ENCODE measurements around the gene UBE4B.
"Not testable (repeated sequence)": the region's sequence is repeated elsewhere in the genome, so short reads cannot be mapped to it uniquely, and the experiment has no call there.

UBE4B gene

GRCh38 chr1:10220200-10220599 is 187.4 kb downstream of the UBE4B start:
- no peak for TF ChIP-seq CTCF (IDR thresholded peaks at IDR 0.05; ENCODE audit: low read depth, low read length)
- no peak for DNase-seq (ENCODE audit: extremely low read depth, low read depth)

GRCh38 chr1:10220657-10221056 is 187.9 kb downstream of the UBE4B start:
- DNase-seq (ENCODE audit: extremely low read depth, low read depth), result not testable (repeated sequence)

GRCh38 chr1:10225573-10225972 is 192.8 kb downstream of the UBE4B start:
- TF ChIP-seq CTCF (IDR thresholded peaks at IDR 0.05; ENCODE audit: low read depth, low read length), result no peak
- no peak for DNase-seq (ENCODE audit: extremely low read depth, low read depth)

GRCh38 chr1:10228528-10228927 is 195.8 kb downstream of the UBE4B start:
- TF ChIP-seq CTCF (IDR thresholded peaks at IDR 0.05; ENCODE audit: low read depth, low read length), result no peak
- DNase-seq (ENCODE audit: extremely low read depth, low read depth), result no peak

- no peak for TF ChIP-seq CTCF (IDR thresholded peaks at IDR 0.05; ENCODE audit: low read depth, low read length)
These were observed 197.1 kb downstream of the UBE4B start for GRCh38 chr1:10229903-10230302.

More at GRCh38 chr1:10229903-10230302, 197.1 kb downstream of the UBE4B start:
- DNase-seq (ENCODE audit: extremely low read depth, low read depth), result no peak
